OCI-M2 (cell line): ENCODE measurements around the gene PLPP3.

ENCODE experiments used
- DNase-seq: peaks from one replicate; lab custom pipeline; 2025; ENCODE audit not compliant: unreplicated experiment; lab: John Stamatoyannopoulos, UW

The PLPP3 gene

GRCh38 chr1:56548571-56548970 is 30.8 kb downstream of the PLPP3 start:
- DNase-seq: no peak

GRCh38 chr1:56547977-56548376 is 31.4 kb downstream of the PLPP3 start:
- DNase-seq: no peak

- DNase-seq: no peak
Measured at GRCh38 chr1:56547473-56547872, 31.9 kb downstream of the PLPP3 start.

- no peak for DNase-seq
Measured at GRCh38 chr1:56545711-56546110, 33.7 kb downstream of the PLPP3 start.

GRCh38 chr1:56543783-56544612 is 35.4 kb downstream of the PLPP3 start:
- DNase-seq: no peak

- DNase-seq: no peak
Measured at GRCh38 chr1:56542651-56543050, 36.7 kb downstream of the PLPP3 start.

GRCh38 chr1:56541408-56541807 is 38.0 kb downstream of the PLPP3 start:
- no peak for DNase-seq

- no peak for DNase-seq
Measured at GRCh38 chr1:56540467-56540866, 38.9 kb downstream of the PLPP3 start.

GRCh38 chr1:56539520-56539931 is 39.8 kb downstream of the PLPP3 start:
- no peak for DNase-seq

GRCh38 chr1:56538532-56538931 is 40.8 kb downstream of the PLPP3 start:
- DNase-seq: no peak

- no peak for DNase-seq
Measured at GRCh38 chr1:56537660-56538059, 41.7 kb downstream of the PLPP3 start.

GRCh38 chr1:56535939-56536338 is 43.4 kb downstream of the PLPP3 start:
- no peak for DNase-seq

- DNase-seq: no peak
Measured at GRCh38 chr1:56535362-56535761, 44.0 kb downstream of the PLPP3 start.

- no peak for DNase-seq
Measured at GRCh38 chr1:56534130-56534651, 45.2 kb downstream of the PLPP3 start.

- no peak for DNase-seq
Measured at GRCh38 chr1:56533621-56534020, 45.7 kb downstream of the PLPP3 start.

GRCh38 chr1:56533197-56533596 is 46.2 kb downstream of the PLPP3 start:
- no peak for DNase-seq

GRCh38 chr1:56532350-56532683 is 47.0 kb downstream of the PLPP3 start:
- no peak for DNase-seq

- DNase-seq: no peak
Measured at GRCh38 chr1:56531624-56532349, 47.6 kb downstream of the PLPP3 start.

GRCh38 chr1:56529801-56530200 is 49.6 kb downstream of the PLPP3 start:
- DNase-seq: no peak

GRCh38 chr1:56527548-56528302 is 51.6 kb downstream of the PLPP3 start:
- no peak for DNase-seq

GRCh38 chr1:56526571-56527174 is 52.7 kb downstream of the PLPP3 start:
- DNase-seq: no peak
